Measurements from ENCODE around the gene RBPJ.

DNA sequence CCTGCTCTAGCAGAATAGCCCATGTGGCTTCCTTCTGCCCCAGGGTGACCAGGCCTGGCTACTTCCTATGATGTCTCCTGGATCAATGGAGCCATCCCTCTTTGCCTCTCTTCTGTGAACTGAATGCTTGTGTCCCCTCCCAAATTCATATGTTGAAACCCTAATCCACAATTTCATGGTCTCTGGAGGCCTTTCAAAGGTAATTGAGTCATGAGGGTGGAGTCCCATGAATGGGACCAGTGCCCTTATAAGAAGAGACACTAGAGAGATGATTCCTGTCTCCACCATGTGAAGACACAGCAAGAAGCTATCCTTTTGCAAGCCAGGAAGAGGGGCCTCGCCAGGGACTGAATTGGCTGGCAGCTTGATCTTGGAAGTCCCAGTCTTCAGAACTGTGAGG, 151.1 kb downstream of the RBPJ start:
- TF ChIP-seq, protein P1, sequence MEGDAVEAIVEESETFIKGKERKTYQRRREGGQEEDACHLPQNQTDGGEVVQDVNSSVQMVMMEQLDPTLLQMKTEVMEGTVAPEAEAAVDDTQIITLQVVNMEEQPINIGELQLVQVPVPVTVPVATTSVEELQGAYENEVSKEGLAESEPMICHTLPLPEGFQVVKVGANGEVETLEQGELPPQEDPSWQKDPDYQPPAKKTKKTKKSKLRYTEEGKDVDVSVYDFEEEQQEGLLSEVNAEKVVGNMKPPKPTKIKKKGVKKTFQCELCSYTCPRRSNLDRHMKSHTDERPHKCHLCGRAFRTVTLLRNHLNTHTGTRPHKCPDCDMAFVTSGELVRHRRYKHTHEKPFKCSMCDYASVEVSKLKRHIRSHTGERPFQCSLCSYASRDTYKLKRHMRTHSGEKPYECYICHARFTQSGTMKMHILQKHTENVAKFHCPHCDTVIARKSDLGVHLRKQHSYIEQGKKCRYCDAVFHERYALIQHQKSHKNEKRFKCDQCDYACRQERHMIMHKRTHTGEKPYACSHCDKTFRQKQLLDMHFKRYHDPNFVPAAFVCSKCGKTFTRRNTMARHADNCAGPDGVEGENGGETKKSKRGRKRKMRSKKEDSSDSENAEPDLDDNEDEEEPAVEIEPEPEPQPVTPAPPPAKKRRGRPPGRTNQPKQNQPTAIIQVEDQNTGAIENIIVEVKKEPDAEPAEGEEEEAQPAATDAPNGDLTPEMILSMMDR (IDR thresholded peaks at IDR 0.05), result no peak
- TF ChIP-seq ZFX (IDR thresholded peaks at IDR 0.05; ENCODE audit: borderline replicate concordance), result no peak
